GM12878 (cell line): Measurements from ENCODE around the gene ZNF850. TPM values are rescaled to one million over a fixed set of nuclear protein-coding genes. Genes with fewer than 3 reads are reported as not detected.
A peak's percentile ranks its signal among the peaks of the same experiment; 100 is the strongest.

ENCODE experiments used
- ATAC-seq: fragments of 200-7000 bp; cut with Tn5 transposase; 3 replicates; pipeline ENCODE4 v1.9.1; 2020; ENCODE audit warnings: mild to moderate bottlenecking, moderate library complexity
- BruUV-seq: library from RNA; stranded (reverse); fragments of 400-500 nt; replicated peaks from 2 replicates; lab custom pipeline; 2021; lab: Mats Ljungman, UMichigan
- CTCF ChIA-PET: fragments of 300-600 bp; sonication (Branson Sonifier 250); formaldehyde crosslinking; extraction: SDS; loops from one replicate; lab custom pipeline; 2021; ENCODE audit warnings: inconsistent platforms; lab: Yijun Ruan, JAX
- POLR2A ChIA-PET: fragments of 350-600 bp; formaldehyde crosslinking; extraction: SDS; loops from one replicate; lab custom pipeline; 2021; ENCODE audit warnings: inconsistent platforms; lab: Charles Lee
- RAD21 ChIA-PET: fragments of 300-600 bp; sonication (Branson Sonifier 250); formaldehyde crosslinking; loops from one replicate; lab custom pipeline; 2023; ENCODE audit warnings: antibody characterized with exemption; ENCODE audit not compliant: unreplicated experiment; lab: Charles Lee
- SMC1A ChIA-PET: fragments of 300-600 bp; sonication (Branson Sonifier 250); formaldehyde crosslinking; loops from one replicate; lab custom pipeline; 2023; ENCODE audit not compliant: unreplicated experiment, uncharacterized antibody; lab: Charles Lee
- DNase-seq: peaks from one replicate; pipeline ENCODE4 v3.0.0-alpha.2; 2011; ENCODE audit warnings: low read depth, low spot score
- FAIRE-seq: peaks from 3 replicates; lab custom pipeline; 2011; peaks lifted over from hg19 to GRCh38; lab: Jason Lieb, UNC
- H2AFZ ChIP-seq: 2 replicates; pipeline ENCODE4 v1.6.0; 2011; ENCODE audit warnings: low read depth, low read length, control low read depth; ENCODE audit not compliant: control insufficient read depth
- H3K27ac ChIP-seq: 2 replicates; pipeline ENCODE4 v1.5.1; 2011; ENCODE audit warnings: control low read depth; ENCODE audit not compliant: control insufficient read depth, insufficient read depth
- H3K27me3 ChIP-seq, 2 experiments: replicated peaks in 1 of 2; 2 replicates each; pipeline versions ENCODE4 v1.6.0 to v1.6.1; 2011; ENCODE audit warnings: low read length in 1 of 2; ENCODE audit not compliant: control insufficient read depth in 2 of 2, insufficient read depth in 2 of 2
- H3K36me3 ChIP-seq, 2 experiments: 2 replicates each; pipeline ENCODE4 v1.5.1; 2011; ENCODE audit warnings: low read length in 1 of 2; ENCODE audit not compliant: control insufficient read depth in 2 of 2, insufficient read depth in 2 of 2
- H3K4me1 ChIP-seq: 2 replicates; pipeline ENCODE4 v1.6.1; 2011; ENCODE audit warnings: mild to moderate bottlenecking, low read length, moderate library complexity, mixed read lengths; ENCODE audit not compliant: control insufficient read depth, insufficient read depth
- H3K4me2 ChIP-seq: 2 replicates; pipeline ENCODE4 v1.6.0; 2011; ENCODE audit warnings: control low read depth; ENCODE audit not compliant: control insufficient read depth, insufficient read depth
- H3K4me3 ChIP-seq: fragments of 200-600 bp; sonication (generic); 2 replicates; pipeline ENCODE4 v1.5.1; 2016
- H3K79me2 ChIP-seq: 2 replicates; pipeline ENCODE4 v1.6.0; 2011; ENCODE audit warnings: low read length; ENCODE audit not compliant: control insufficient read depth, insufficient read depth
- H3K9ac ChIP-seq: 2 replicates; pipeline ENCODE4 v1.8.0; 2011; ENCODE audit warnings: low read length, control low read depth, mixed read lengths; ENCODE audit not compliant: control insufficient read depth, insufficient read depth
- H3K9me3 ChIP-seq: replicated peaks from 3 replicates; pipeline ENCODE4 v1.5.1; 2011; ENCODE audit warnings: mild to moderate bottlenecking, low read length; ENCODE audit not compliant: control insufficient read depth, insufficient read depth
- H4K20me1 ChIP-seq: 2 replicates; pipeline ENCODE4 v1.6.0; 2011; ENCODE audit not compliant: control insufficient read depth, insufficient read depth
- CBX5 ChIP-seq: sonication (generic); IDR thresholded peaks from 2 replicates; pipeline ENCODE4 v1.6.1; 2016; ENCODE audit warnings: low read depth, moderate library complexity, mild to moderate bottlenecking, inconsistent platforms
- CHD2 ChIP-seq: IDR thresholded peaks from 2 replicates; pipeline ENCODE4 v1.6.1; 2011; ENCODE audit warnings: low read depth, low read length, improper control_type of control experiment, borderline replicate concordance
- EZH2 ChIP-seq: IDR thresholded peaks from 2 replicates; pipeline ENCODE4 v1.6.1; 2012; ENCODE audit warnings: low read depth, mild to moderate bottlenecking, control low read depth, inconsistent platforms, low read length, borderline replicate concordance; ENCODE audit not compliant: control insufficient read depth
- NFYB ChIP-seq: IDR thresholded peaks from 2 replicates; pipeline ENCODE4 v1.6.1; 2011; ENCODE audit warnings: low read depth, mild to moderate bottlenecking, low read length, improper control_type of control experiment, moderate library complexity; ENCODE audit not compliant: insufficient read depth
- SPI1 ChIP-seq: IDR thresholded peaks from 2 replicates; pipeline ENCODE4 v1.6.1; 2011; ENCODE audit warnings: low read depth, mild to moderate bottlenecking, low read length, moderate library complexity, borderline replicate concordance; ENCODE audit not compliant: insufficient read depth
- TBL1XR1 ChIP-seq: IDR thresholded peaks from 2 replicates; pipeline ENCODE4 v1.6.1; 2012; ENCODE audit warnings: low read depth, low read length, improper control_type of control experiment
- TCF3 ChIP-seq: IDR thresholded peaks from 2 replicates; pipeline ENCODE4 v1.6.1; 2012; ENCODE audit warnings: low read depth, mild to moderate bottlenecking, low read length, borderline replicate concordance; ENCODE audit not compliant: insufficient read depth
- YY1 ChIP-seq: IDR thresholded peaks from 2 replicates; pipeline ENCODE4 v1.6.1; 2011; ENCODE audit warnings: low read depth, mild to moderate bottlenecking, low read length
- WGBS: methylation state at CpG from one replicate; pipeline ENCODE4 v1.1.6; 2016; ENCODE audit warnings: low lambda C conversion rate; ENCODE audit not compliant: insufficient replicate concordance, insufficient coverage; ENCODE audit errors: missing lambda C conversion rate; 5-methylcytosine and 5-hydroxymethylcytosine counted together
- in situ Hi-C: fragments of 300-500 bp; cut with MboI; formaldehyde crosslinking; loops from 9 replicates; pipeline ENCODE4 v1.14.3; 2018; ENCODE audit warnings: mixed read lengths
- intact Hi-C: fragments of 100-400 bp; cut with micrococcal nuclease; formaldehyde crosslinking; loops from one replicate; pipeline ENCODE4 v1.14.2; 2022; ENCODE audit not compliant: unreplicated experiment
- polyA plus RNA-seq, 11 experiments: library from polyadenylated mRNA; depleted of rRNA in 4 of 11; unstranded in 6 of 11; stranded (reverse) in 5 of 11; fragments of >200 nt; fragmentation: Nextera tagmentation in 4 of 11; fragmentation: Illumina TruSeq in 1 of 11; extraction: Ambion mirVana in 4 of 11; extraction: Trizol in 1 of 11; gene quantifications; 1 replicate in 1 of 11; 2 replicates in 10 of 11; pipeline versions ENCODE4 v1.2.1 to v1.2.3, GENCODE V29; 2011 to 2016; ENCODE audit warnings: inconsistent platforms in 2 of 11, missing spikeins in 2 of 11, low read depth in 1 of 11
- total RNA-seq, 4 experiments: library from RNA; depleted of rRNA in 3 of 4; stranded (reverse); fragments of >200 nt in 3 of 4; fragmentation: Illumina TruSeq in 1 of 4; extraction: Trizol in 1 of 4; gene quantifications; 2 replicates each; pipeline versions ENCODE4 v1.2.1 to v1.2.3, GENCODE V29; 2013 to 2021
- TF ChIP-seq, protein P1 (sequence below): fragments of 450-650 bp; IDR thresholded peaks from 2 replicates; pipeline ENCODE4 v1.6.1; 2016; ENCODE audit warnings: mild to moderate bottlenecking
- TF ChIP-seq, protein P2 (sequence below): IDR thresholded peaks from 2 replicates; pipeline ENCODE4 v1.6.1; 2011; ENCODE audit warnings: low read depth, low read length, improper control_type of control experiment, borderline replicate concordance

Gene ZNF850
- total and polyA plus RNA-seq, 10 of the 15 experiments (the other 5 are each of a cell fraction or from before 2014, with no cell fraction given), result 0.44 to 6.4 (median 2.5) TPM

DNA sequence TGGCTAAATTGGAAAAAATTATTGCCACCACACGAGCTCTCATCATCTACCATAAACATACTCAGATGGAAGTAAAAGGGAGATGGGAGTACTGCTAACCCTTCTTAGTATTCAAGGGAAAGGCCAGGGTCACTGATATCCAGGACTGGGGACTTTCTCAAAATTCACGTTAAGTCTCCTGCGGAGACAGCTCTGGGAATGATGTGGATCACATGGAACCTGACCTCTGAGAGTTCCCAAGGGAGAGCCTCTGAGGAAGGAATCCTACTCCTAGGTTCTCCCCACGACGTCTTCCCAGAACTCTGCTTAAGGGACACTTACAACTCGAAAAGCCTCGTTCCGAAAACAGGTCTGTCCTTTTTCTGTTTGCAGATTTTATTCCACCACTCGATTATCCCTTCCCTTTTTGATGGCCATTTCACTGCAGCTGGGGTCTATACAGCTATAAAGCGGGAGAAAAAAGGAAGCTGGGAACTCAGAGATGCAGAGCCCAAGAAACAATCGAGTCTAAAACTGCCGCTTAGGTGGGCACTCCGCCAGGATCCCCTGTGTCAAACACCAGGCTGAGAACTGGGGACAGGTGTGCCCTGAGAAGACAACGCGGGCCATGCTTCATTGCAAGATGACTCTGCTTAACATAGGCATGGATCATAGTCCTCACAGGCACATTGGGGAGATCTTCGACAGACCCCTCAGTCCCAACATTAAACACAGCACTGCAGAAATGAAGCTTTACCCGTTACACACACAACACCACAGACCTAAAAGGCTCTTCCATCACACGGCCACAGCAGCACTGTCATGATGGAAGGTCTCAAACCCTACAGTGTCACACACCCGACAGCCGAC, 86.0 kb downstream of the ZNF850 start (continued):
- TF ChIP-seq, protein P1, sequence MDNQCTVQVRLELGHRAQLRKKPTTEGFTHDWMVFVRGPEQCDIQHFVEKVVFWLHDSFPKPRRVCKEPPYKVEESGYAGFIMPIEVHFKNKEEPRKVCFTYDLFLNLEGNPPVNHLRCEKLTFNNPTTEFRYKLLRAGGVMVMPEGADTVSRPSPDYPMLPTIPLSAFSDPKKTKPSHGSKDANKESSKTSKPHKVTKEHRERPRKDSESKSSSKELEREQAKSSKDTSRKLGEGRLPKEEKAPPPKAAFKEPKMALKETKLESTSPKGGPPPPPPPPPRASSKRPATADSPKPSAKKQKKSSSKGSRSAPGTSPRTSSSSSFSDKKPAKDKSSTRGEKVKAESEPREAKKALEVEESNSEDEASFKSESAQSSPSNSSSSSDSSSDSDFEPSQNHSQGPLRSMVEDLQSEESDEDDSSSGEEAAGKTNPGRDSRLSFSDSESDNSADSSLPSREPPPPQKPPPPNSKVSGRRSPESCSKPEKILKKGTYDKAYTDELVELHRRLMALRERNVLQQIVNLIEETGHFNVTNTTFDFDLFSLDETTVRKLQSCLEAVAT, result no peak
- TF ChIP-seq CHD2 (no peak), CBX5 (no peak), EZH2 (no peak)
- TF ChIP-seq, protein P2, sequence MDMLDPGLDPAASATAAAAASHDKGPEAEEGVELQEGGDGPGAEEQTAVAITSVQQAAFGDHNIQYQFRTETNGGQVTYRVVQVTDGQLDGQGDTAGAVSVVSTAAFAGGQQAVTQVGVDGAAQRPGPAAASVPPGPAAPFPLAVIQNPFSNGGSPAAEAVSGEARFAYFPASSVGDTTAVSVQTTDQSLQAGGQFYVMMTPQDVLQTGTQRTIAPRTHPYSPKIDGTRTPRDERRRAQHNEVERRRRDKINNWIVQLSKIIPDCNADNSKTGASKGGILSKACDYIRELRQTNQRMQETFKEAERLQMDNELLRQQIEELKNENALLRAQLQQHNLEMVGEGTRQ, result no peak

DNA sequence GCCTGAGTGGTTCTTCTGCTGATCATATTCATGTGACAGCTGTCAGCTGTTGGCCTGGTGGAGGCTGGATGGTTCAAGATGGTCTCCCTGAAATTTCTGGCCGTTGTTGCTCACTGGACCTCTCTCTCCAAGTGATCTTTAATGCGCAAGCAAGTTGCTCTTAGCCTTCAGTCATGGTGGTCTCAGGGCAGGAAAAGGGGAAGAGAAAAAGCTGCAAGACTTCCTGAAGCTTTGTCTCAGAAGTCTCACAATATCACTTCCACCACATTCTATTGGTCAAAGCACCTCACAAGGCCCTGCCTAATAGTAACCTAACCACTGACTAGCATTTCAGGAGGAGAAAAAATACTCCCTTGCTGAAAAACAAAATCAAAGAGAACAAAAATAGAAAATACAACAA, 86.8 kb downstream of the ZNF850 start:
- Histone ChIP-seq H3K27ac (no peak overlapping the region), H4K20me1 (no peaks in the 10 kb centered on the region), H3K4me3 (peak overlapping the region; percentile 68; the same call in 1 of the 2 replicates), H3K4me2 (peak overlapping the region; percentile 89), H3K9me3 (peaks cover 6% of the 10 kb centered on the region), H3K4me1 (no peaks in the 10 kb centered on the region), H2AFZ (no peak overlapping the region), H3K36me3 (peaks cover 2 to 6% of the 10 kb centered on the region in 2 experiments; a peak in 3 of 4 replicates), H3K27me3 (no peaks in the 10 kb centered on the region), H3K79me2 (peaks cover 13% of the 10 kb centered on the region), H3K9ac (no peak overlapping the region)
- in situ Hi-C loops (no loop called here), intact Hi-C loops (no loop called here)
- CTCF ChIA-PET, result interaction anchor here (0.7 kb wide), 1 partner anchor 303 kb away, joined by 3 read pairs; no protein-coding TSS in a partner anchor
- POLR2A ChIA-PET, result interaction anchor here (0.6 kb wide), 1 partner anchor 559 kb away, joined by 3 read pairs; no protein-coding TSS in a partner anchor
- no peak for FAIRE-seq
- no peak for ATAC-seq
- RAD21 ChIA-PET, result no interaction called here
- no CpG with 5 or more reads among the region's 2 CpGs for WGBS
- no peak for DNase-seq
- no TSS peak for BruUV-seq
- TF ChIP-seq TCF3 (no peak), NFYB (0 out of 2 replicates have a peak, but pooled peaks have one; percentile 10), TBL1XR1 (no peak), SPI1 (peak; percentile 52; the same call in 1 of the 2 replicates), YY1 (0 out of 2 replicates have a peak, but pooled peaks have one; percentile 25)
- SMC1A ChIA-PET, result interaction anchor here (1.0 kb wide), 1 partner anchor 81 kb away, joined by 3 read pairs; the partner anchor contains the start of gene ZNF382
